GM21576 (cell line): Measurements from ENCODE around the gene PRKAG3.

Source experiments
- ATAC-seq: cut with Tn5 transposase; IDR thresholded peaks from one replicate; pipeline ENCODE4 v1.9.1; 2021; ENCODE audit warnings: mild to moderate bottlenecking, moderate library complexity; ENCODE audit not compliant: unreplicated experiment

Gene PRKAG3

DNA sequence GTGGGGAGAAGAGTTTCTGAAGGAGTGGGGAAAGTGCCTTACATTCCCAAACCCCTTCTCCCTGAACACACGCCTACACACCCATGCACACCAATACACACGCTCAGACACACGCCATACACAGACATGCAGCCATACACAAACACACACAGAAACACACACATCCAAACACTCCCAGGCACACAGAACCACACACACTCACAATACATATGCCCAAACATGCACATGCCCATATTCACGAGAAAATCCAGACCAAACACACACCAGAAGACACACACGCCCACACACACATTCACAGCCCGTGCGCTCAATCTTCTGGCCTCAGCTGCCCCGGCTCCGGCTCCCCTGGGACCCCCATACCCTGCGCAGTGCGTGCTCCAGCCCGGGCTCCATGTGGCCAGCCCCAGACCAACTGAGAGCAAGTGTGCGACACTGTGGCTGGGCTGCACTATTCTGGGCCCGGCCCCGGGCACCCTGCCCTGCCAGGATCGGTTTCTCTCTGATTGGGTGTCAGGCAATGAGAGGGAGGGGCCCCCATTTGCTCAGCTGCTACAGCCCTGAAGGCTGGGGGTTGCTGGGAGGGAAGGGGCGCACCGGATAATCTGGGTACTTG is at the start of gene PRKAG3:
PRKAG3 (minus strand) TSS at position 426 of the 613 bp plus-strand sequence.
- no peak for ATAC-seq

- ATAC-seq, result no peak
Observed at GRCh38 chr2:218880859-218881594, 49.4 kb upstream of the PRKAG3 start.

DNA sequence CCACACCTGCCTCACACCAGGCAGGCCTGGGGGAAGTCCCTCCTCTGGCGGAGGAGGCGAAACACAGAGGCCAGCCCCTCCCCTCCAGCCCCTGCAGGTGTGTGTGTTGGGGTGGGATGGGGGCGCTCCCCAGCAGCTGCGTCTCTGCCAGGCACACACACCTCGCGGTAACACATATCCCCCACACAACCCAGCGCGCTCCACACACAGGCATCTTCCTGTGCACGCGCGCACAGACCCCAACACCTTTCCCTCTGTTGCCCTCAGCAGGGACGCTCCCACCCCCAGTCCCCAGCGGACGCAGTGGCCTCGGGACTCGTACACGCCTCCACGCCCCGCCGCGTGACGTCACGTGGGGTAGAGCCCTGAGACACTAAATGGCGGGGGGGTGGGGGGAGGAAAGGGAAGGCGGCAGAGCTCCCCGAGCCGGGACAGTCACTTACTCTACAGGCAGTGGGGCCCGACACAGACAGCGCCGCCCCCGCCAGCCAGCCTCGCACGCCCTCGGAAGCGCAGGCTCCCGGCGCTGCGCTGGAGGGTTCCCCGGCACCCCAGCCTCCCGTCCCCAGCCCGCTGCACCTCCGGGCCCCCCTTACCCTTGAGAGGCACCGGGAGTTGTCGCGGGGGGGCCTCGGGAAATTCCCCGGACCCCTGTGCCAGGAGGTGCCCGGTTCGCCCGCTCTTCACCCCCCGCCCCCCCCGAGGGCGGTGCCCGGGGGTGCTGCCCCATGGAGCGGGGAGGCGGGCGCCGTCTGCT is 48.7 kb upstream of the PRKAG3 start, which contains the start of gene WNT10A:
WNT10A (plus strand) TSS at position 751 of the 757 bp plus-strand sequence. CDS start 144 bp downstream, outside the sequence.
- ATAC-seq, result peak; percentile 71

DNA sequence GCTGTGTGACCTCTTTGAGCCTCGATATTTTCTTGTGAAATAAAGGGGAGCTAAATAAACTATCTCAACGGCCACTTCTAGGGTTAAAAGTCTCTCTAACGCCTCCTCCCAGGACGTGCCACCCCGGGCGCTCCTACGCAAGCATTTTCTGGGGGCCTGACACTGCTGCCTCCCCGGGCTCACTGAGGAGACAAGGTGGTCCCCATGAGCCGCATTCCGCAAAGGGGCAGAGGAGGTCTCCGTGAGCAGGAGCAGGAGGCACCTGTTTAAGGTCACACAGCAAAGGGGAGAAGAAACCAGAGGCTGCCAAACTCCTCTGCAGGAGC is 48.1 kb upstream of the PRKAG3 start:
- no peak for ATAC-seq

- ATAC-seq, result no peak
Observed at GRCh38 chr2:218878926-218879761, 47.5 kb upstream of the PRKAG3 start.

- no peak for ATAC-seq
Observed at GRCh38 chr2:218878486-218878885, 46.9 kb upstream of the PRKAG3 start.

DNA sequence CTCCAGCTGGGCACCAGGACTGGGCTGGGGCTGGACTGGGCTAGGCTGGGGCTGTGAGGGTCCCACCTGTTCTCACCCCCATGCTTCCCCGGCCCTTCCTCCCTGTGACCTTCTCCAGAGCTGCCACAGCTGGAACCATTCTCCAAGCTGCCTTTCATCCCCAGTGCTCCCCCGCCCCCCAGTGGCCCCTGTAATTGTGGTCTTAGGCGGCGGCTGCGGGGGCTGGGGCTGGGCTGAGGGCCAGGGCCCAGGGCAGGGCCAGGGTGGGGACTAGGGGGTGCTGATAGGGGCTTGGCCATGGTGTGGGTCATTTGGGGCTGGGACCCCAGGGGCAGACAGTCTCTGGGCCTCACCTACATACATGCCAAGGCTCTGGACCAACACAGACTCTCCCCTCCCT is 46.3 kb upstream of the PRKAG3 start:
- no peak for ATAC-seq

DNA sequence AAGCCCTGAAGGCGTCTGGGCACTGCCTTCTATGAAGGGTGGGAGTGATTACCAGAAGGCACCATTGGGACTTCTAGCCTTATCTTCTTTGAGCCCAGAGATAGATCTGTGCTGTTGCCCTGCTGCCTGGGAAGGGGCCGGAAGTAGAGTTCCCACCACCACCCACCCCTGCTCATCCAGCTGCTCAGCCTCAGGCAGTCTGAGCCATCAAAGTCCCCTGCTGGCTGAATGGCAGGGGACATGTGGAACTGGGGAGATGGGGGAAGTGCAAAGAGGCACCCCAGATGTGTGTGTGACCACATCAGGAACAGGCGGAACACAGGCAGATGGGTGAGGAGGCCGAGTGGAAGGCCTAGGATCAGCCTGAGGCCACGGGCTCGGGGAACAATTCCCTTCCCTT is 45.7 kb upstream of the PRKAG3 start:
- ATAC-seq, result no peak

DNA sequence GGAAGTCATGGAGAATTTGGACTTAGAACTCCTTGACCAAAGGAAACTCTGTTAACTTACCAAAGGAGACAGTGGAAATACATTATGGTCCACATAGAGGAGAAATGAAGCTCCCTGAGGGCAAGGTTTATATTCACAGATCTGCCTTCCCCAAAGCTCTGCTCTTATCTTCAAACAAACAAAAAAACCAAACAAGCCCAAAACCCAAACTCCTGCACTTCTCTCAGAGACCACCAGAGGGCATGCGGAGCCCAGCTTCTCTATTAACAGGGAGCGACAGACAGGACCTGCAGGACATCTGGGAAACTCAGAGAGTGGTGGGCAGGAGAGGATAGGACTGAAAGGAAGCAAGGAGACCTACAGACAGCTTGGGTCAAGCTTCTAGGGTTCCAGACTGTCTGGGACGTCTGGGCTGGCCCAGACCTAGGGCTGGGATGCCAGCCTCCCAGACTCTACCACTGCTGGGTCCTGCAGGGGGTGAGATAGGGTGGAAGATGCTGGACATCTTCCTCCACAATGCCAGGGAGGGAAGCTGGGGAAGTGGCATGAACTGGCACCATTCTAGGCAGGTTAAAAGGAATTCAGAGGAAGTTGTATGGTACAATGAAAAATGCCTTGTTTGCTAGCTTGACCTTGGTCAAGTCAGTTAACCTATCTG is 45.1 kb upstream of the PRKAG3 start:
- ATAC-seq, result no peak

DNA sequence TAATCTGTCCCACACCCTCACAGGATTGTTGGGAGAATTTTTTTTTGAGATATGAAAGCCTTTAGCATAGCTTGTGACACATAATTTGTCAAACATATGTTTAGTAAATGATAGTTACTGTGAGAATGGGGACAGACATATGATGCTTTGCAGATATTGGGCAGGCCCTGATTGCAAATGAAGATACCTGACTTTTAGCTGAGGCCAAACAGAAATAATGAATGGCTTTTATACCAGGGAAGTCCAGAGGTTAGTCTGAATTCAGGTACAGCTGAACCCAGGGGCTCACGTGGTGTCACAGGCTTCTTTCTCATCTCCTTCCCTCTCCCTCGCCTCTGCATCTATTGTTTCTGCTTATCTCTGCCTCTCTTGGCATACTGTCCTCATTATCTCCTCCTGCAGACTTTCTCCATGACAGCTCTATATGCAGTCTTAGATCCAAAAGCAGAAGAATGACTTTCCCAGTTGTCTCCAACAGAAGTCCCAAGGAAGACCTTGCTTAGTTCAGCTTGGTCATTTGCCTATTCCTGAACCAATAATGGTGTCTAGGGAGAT is 44.2 kb upstream of the PRKAG3 start:
- no peak for ATAC-seq

- no peak for ATAC-seq
Observed at GRCh38 chr2:218873359-218874194, 42.0 kb upstream of the PRKAG3 start.

- ATAC-seq, result no peak
Observed at GRCh38 chr2:218872645-218873358, 41.2 kb upstream of the PRKAG3 start.

GRCh38 chr2:218871345-218872302 is 40.0 kb upstream of the PRKAG3 start:
- ATAC-seq, result no peak

GRCh38 chr2:218870984-218871344 is 39.4 kb upstream of the PRKAG3 start:
- ATAC-seq, result no peak

GRCh38 chr2:218869064-218869463 is 37.5 kb upstream of the PRKAG3 start:
- ATAC-seq, result no peak

DNA sequence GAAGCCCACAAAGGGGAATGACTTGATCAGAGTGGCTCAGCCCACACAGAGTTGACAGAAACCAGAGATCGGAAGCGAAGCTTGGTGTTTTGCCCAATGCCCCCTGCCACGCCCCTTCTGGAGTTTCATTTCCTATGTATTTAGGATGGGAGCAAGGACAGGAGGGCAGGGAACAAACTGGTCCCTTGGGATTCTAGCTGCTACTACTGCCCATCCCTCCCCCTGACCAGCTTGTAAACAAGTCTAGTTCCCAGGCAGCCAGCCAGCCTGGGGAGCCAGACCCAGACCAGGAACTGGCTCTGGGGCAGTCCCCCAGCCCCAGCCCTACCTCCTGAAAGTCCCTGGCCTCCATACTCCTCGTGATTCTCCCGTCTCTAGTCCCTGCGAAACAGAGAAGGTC is 36.3 kb upstream of the PRKAG3 start:
- ATAC-seq, result no peak

- ATAC-seq, result no peak
Observed at GRCh38 chr2:218865999-218866398, 34.4 kb upstream of the PRKAG3 start.

GRCh38 chr2:218865396-218865795 is 33.8 kb upstream of the PRKAG3 start:
- ATAC-seq, result no peak
